ENCODE measurements around the gene TLR4.

DNA sequence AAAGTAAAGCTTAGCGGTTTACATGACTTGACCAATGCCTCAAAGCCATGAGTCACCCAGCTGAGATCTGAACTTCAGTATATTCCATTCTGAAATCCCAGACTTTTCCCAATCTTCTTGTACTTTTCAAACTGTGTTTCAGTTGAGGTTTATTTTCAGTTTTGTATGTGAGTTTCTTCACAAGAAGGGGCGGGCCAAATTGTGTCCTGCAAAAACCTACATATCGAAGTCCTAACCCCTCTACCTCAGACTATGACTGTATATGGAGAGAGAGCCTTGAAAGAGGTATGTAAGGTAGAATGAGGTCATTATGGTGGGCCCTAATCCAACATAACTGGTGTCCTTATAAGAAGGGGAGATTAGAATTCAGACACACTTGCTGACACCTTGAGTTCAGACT is 666 bp upstream of the TLR4 start:
- TF ChIP-seq, protein P1, sequence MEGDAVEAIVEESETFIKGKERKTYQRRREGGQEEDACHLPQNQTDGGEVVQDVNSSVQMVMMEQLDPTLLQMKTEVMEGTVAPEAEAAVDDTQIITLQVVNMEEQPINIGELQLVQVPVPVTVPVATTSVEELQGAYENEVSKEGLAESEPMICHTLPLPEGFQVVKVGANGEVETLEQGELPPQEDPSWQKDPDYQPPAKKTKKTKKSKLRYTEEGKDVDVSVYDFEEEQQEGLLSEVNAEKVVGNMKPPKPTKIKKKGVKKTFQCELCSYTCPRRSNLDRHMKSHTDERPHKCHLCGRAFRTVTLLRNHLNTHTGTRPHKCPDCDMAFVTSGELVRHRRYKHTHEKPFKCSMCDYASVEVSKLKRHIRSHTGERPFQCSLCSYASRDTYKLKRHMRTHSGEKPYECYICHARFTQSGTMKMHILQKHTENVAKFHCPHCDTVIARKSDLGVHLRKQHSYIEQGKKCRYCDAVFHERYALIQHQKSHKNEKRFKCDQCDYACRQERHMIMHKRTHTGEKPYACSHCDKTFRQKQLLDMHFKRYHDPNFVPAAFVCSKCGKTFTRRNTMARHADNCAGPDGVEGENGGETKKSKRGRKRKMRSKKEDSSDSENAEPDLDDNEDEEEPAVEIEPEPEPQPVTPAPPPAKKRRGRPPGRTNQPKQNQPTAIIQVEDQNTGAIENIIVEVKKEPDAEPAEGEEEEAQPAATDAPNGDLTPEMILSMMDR (IDR thresholded peaks at IDR 0.05), result no peak
- no peak for TF ChIP-seq EP300 (IDR thresholded peaks at IDR 0.05)
